COLO668 (cell line): Measurements from ENCODE around the gene TREX2.
A peak's percentile ranks its signal among the peaks of the same experiment; 100 is the strongest.

Experiments used
- DNase-seq: peaks from one replicate; lab custom pipeline; 2025; ENCODE audit not compliant: unreplicated experiment; lab: John Stamatoyannopoulos, UW

TREX2 gene

DNA sequence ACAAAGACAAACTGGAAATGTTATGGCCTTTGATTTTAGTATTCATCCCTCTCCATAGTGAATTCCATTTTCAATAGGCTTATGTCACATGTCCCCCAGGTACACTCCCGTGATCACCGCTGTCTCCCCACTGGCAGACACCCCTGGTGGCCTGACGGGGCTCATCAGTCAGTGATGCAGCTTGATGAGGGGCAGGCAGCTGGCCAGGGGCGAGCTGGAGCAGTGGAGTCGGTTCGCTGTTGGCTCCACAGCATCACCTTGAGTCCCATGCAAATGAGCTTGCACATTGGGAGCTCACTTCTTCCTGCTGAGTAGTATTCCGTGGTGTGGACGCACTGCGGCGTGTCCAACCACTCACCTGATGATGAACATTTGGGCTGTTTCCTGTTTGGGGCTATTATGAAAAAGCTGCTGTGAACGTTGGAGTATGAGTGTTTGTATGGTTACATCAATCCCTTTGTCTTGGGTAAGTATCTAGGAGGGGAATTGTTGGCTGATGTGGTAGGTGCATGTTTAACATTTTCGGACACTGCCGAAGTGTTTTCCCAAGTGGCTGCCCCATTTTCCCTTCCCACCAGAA, 5.2 kb downstream of the TREX2 start:
- no peak for DNase-seq

DNA sequence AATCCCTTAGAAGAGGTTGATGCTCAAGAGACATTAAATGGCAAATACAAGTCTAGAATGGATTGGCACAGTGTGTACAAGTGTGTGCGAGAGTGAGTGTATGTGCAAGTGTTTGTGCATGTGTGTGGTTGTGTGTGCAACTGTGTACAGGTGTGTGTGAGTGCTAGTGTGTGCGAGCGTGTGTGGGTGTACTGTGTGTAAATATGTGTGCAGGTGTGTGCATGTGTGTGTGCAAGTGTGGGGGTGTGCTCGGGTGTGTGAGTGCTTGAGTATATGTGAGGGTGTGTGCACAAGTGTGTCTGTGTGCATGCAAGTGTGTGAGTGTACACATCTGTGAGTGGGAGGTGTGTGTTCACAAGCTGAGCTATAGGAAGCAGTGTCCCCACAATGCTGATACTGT, 5.9 kb downstream of the TREX2 start:
- DNase-seq: no peak

DNA sequence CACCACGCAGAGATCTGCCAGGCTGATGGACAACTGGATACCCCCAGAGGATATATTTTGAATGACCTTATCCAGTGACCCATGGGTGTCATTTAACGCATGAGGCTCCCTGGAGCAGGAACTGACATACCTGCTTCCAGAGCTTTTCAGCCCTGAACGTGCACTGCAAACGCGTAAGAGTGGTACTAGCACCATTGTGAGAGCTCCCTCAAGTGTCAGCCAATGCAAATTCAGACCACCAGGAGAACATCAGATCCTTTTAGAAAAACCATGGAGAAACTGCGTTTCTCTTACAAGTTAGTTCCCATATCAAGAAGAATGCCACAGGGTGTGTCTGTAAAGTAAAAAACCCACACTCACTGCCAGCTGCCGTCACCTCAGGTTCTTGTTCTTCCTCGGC, 7.3 kb downstream of the TREX2 start:
- peak; percentile 13 for DNase-seq

DNA sequence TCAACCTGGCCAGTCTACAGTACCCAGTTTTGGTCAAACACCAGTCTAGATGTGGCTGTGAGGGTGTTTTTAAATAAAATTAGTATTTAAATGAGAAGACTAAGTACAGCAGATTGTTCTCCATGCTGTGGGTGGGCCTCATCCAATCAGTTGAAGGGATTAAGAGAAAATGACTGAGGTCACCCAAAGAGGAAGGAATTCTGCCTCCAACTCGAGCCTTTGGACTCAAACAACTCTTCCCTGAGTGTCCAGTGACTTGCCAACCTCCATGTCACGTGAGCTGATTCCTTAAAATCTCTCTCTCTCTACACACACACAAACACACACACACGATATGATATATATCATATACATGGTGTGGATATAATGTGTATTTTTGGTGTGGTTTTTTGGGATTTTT, 10.0 kb downstream of the TREX2 start:
- no peak for DNase-seq

DNA sequence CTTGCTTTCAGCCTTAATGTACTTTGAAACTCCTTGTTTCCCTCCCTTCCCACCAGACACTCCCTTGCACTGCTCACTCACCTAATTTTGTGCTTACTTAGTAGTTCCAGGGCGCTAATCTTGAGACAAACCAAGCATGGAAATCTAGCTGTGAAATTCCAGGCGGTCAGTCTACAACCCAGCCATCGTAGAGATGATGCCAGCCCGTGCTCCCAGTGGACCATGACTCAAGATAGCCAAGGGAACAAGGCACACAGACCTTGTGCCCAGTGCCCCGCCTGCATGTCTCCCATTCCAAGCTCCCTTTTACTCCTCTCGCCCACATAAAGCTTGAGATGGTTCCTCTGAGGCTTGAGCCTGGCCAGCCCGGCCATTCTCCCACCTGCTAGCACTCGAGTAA, 11.1 kb downstream of the TREX2 start:
- DNase-seq: no peak

DNA sequence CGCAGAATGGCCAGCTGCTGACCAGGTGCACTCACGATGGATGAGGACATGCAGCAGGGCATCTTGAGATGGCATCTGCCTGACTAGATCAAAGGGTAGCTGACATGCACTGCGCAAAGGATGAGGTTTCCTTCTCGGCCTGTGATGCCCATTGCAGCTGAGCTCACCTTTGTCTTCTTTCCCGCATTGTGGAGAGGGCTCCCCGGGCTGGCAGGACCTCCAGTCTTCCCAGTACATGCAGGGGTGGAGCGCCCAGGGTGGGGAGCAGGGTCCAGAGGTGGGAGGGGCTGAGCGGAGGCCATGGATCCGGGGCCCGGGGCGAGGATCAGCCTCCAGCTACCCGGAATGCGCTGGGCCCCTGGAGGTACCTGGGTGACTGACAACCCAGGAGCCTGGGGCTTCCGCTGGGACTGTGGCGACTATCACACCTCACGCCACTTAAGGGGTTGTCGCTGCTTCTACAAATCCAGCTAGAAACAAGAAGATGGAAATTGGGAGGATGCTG, 12.0 kb downstream of the TREX2 start:
- no peak for DNase-seq

DNA sequence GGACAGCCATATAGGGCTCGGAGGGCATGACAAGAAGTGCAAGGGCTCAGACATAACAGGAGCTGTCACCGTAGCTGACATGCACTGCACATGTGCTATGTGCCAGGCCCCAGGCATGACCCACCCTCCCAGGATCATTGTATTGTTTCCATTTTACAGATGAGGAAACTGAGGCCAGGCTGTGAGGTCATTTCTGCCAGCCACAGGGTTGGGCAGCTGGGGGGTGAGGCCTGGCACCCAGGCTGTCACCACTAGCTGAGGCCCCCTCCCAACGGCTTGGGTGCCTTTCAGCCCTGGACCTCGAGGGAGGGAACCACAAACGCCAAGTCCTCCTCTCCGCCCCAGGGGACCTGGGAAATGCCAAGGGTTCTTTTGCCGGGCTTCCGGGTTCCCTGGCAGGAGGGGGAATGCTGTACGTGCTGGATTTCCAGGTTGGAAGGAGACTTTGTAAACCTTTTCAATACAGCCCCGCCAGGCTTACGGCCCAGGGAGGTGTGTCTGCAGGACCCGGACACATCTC, 12.6 kb downstream of the TREX2 start:
- DNase-seq: no peak

DNA sequence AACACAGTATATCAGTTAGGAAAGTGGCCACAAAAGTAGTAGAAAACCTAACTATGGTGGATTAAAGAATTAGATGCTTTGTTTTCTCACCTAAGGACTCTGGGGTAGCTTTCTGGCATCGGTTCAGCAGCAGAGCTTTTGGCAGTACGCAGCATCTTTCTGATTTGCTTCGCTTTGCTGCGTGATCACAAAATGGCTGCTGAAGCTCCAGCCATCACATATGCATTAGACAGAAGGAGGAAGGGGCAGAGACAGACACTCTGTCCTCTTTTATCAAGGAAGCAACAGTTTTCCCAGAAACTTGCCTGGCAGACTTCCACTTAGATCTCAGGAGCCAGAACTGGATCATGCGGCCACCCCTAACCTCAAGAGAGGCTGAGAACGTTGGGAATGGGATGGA, 15.1 kb downstream of the TREX2 start:
- no peak for DNase-seq

DNA sequence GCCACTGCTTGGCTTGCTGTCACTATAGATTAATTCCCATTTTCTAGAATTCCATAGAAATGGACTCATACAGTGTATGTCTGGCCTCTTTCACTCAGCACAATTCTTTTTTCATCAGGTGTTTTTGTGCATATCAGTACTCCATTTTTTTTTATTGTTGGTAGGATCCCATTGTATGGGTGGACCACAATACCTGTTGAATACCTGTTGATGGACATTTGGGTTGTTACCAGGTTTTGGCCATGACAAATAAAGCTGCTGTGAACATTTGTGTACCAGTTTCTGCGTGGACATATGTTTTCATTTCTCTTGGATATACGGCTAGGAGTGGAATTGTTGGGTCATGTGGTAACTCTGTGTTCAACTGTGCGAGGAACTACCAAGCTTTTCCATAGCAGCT, 19.7 kb downstream of the TREX2 start:
- DNase-seq: no peak

DNA sequence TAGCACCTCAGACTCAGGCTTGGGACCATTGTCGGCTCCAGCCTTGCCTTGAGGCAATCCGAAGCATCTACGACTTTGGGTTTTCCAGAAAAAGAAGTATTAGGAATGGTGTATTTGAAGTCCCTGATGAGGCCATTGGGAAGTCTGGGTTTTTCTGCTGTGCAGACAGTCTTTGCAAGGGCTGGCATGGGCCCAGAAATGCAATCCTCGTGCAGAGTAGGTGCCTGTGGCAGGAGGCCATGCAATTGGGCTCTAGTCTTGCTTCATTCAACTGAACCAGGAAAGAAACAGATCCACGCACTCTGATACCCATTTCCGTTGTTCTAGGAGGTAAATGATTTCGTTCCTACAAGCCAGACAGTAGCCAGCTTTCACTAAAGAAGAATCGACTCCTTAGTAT, 22.2 kb downstream of the TREX2 start:
- no peak for DNase-seq

DNA sequence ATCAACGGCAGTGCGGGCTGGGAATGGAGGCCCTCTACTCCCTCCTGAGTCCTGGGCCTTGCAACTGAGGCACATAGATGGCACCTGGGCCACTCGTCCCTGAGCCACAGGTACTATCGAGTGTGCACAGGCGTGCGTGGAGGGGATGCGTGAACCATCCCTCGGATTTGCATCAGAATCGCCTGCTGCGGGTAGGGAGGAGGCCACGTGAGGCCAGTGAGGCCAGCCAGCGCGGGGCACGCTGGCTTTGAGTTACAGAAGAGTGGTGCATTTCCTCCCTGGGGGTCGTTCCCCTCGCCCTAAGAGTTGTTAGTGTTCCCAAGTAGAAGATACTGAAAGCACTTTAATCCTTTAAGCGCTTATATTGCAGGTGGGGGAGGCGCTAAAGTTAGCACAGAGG, 24.0 kb downstream of the TREX2 start:
- DNase-seq: no peak

DNA sequence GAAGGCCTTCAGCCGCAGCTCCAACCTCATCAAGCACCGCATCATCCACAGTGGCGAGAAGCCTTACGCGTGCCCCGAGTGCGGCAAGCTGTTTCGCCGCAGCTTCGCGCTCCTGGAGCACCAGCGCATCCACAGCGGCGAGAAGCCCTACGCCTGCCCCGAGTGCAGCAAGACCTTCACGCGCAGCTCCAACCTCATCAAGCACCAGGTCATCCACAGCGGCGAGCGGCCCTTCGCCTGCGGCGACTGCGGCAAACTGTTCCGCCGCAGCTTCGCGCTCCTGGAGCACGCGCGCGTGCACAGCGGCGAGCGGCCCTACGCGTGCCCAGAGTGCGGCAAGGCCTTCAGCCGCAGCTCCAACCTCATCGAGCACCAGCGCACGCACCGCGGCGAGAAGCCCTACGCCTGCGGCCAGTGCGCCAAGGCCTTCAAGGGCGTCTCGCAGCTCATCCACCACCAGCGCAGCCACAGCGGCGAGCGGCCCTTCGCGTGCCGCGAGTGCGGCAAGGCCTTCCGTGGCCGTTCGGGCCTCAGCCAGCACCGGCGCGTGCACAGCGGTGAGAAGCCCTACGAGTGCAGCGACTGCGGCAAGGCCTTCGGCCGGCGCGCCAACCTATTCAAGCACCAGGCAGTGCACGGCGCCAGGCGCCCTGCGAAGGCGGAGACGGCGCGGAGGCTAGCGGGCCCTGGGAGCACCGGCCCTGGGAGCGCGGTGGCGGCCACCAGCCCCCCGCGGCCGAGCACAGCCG, 24.8 kb downstream of the TREX2 start:
- DNase-seq: no peak

DNA sequence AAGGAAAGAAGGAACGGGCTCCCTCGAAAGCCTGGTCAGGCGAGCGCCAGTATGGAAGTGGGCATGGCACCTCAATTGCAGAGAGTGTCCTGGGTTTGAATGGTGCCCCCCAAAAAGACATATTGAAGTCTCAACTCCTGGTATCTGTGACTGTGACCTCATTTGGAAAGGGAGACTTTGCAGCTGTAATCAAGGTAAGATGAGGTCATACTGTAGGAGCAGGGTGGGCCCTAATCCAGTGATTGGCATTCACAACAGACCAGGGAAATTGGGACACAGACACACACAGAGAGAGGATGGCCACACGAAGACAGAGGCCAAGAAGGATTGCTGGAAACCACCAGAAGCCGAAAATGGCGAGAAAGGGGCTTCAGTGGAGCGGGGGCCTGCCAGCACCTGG, 28.2 kb downstream of the TREX2 start:
- no peak for DNase-seq

DNA sequence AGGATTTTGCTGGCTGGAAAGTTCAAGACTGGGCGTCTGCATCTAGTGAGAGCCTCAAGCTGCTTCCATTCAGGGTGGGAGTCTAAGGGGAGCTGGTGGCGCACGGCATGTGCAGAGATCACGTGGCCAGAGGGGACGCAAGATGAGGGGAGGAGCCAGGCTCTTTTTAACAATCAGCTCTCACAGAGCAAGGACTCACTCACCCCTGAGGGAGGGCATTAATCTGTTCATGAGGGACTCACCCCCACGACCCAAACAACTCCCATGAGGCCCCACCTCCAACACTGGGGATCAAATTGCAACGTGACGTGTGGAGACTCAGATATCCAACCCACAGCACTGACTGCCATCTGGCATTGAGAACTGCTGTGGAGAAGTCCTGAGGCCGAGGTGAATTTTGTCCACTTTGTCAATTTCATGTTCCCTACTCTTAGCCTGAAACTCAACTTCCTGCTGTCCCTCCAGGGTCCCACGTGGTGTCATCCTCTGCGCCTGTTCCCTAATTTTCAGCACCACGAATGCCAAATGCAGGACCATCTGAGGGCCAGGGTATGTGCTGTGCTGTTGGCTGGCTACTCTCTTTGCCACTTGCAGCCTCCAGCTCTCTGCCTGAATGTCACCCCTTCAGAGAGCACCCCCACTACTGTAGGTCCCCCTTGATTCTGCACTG, 28.9 kb downstream of the TREX2 start:
- DNase-seq: no peak

DNA sequence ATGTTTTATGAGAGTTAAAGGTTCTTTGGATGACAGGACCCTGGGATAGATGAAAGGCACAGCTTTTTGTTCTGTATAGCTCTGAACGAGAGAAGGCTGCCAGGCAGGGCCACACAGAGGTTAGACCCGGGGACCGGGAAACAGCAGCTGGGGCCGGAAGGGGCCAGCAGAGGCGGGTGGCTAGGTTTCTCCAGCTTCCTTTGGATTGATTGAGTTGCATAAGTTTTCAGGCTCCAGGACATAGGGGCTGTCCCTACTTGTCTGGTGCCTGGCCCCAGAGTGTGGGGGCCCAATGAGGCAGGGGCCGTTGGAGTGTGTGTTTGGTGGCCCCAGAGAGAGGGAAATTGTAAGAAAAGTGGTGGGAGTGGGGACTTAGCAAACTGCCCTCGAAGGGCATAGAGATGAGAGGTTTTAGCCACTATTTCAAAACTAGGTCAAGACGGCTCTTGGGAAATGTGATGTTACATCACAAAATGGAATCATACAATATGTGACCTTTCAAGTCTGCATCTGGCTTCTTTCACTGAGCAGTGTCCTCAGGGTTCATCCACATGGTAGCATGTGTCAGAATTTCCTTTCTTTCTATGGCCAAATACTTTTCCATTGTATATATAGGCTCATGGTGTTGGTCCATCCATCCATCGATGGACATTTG, 30.9 kb downstream of the TREX2 start:
- no peak for DNase-seq

DNA sequence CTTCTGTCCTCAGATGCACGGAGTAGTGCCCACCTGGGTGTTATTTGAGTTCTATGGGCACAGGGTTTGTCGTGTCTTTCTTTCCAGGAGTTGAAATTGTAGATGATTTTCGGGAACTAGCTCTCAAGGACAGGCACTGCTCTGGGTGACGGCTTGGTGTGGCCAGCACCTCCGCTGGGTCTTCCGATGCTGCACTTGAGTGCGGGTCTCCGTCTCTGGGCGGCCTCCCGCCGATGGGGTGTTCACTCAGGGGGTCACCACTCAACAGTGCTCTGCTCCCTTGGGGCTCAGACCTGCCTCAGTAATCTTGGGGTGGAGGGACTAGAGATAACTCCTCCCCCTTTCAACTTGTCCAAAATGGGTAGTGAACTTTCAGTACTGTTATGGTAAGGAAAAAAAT, 32.1 kb downstream of the TREX2 start:
- no peak for DNase-seq

DNA sequence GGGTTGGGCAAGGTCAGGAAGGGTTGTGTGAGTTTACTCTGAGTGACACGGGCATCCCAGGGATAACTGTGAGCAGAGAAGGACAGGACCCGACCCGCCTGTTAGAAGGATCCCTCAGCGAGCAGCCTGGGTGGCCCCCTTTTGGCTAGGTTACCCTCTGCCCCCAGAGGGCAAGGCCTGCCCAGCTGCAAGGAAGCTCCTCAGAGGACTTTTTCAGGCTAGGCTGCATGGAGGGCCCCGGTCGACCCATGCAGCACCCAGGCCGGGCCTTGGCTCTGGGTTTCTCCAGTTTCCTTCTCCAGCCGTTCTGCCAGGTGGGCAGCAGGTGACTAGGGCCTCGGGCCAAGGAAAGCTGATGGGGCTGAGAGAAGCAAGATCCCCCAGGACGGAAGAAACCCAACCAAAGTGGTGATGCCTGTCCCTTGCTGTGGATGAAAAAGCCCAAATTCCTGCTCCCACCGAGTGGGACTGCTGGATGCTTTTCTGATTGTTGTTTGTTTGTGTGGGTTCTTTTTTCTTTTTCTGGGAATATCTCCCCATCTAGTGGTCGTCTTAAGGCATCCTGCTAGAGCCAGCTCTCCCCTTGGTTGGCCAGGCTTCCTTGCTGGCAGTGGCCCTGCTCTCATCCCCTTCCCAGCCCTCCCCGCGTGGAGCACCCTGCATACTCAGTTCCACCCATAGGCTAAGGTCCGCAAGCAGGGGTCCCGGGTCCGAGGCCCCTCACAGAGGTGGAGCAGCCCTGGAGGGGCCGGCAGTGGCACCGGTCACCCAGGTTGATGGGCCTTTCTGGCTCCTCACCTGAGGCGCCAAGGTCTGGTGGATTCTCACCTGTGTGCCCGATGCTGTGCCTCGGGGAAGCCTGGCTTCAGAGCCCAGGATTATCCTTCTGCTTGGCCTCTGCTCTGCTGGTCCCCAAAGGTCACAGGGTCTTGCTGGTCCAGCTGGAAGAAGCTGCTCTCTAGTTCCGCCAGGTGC, 32.8 kb downstream of the TREX2 start:
- DNase-seq: no peak

DNA sequence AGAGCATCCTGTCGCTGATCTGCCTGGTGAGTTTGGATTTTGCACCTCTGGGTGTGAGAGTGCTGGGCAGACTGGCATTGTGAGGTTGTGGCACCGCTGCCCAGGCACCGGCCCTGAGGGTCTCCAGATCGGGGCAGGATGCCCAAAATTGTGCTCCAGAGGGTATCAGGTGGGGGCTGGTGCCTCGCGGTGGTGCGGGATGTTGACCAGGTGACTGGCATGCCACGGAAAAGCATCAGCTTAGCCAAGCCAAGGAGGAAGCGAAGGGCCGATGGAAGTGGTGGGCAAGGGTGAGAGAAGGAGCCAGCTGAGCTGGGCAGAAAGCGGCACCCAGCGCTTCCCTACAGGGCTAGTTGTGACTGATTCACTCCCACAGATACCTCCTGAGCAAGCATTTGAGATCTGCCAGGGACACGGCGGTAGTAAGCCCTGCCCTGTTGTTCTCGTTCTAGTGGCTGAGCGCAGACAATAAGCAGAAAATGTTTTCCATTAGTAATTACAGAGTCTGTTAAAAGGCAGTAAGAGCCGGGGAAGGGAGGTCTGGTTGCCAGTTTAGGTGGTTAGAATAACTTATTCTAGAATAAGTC, 33.8 kb downstream of the TREX2 start:
- DNase-seq: peak; percentile 19

DNA sequence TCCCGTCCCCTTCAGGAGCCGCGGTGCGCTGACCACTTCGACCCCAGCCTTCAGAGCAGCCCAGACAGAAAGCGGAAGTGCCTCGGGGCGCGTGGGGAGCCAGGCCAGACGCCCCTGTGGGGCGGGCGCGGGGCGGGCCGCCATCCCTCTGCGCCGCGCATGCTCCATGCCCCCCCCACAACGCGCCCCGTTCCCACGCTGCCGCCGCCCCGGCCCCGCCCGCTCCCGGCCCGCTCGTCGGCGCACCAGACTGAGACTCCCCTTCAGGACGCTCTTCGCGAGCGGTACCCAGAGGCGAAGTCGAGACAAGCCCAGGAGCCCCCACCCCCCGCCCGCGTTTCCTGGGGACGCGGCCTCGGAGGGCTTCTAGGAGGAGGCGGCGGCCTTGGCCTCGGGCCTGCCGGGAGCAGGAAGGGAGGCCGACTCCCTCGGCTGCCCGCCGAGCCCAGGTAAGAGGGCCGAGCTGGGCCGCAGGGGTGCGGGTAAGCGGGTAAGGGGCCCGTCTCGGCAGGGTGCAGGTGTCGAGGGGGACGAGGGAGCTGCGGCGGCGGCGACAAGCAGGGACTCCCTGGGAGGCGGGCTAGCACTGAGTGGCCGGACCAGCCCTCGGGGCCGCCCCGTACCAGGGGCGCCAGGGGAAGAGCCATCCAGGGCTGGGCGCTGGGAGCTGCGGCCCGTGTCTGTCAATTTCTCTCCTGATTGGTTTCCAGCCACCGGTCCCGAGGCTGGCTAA, 34.4 kb downstream of the TREX2 start, which contains the start of gene ZFP92:
Gene ZFP92 (plus strand): TSS at position 218 of the 733 bp plus-strand sequence. CDS start 6,851 bp downstream, outside the sequence.
- no peak for DNase-seq
